ENCODE data around the gene HYI. TPM values are rescaled to one million over a fixed set of nuclear protein-coding genes. Genes with fewer than 3 reads are reported as not detected.
"Not testable (repeated sequence)": the region's sequence is repeated elsewhere in the genome, so short reads cannot be mapped to it uniquely, and the experiment has no call there.

HYI gene
- total and polyA plus RNA-seq, 8 donors, result 24.4 to 173 (median 59.6) TPM

DNA sequence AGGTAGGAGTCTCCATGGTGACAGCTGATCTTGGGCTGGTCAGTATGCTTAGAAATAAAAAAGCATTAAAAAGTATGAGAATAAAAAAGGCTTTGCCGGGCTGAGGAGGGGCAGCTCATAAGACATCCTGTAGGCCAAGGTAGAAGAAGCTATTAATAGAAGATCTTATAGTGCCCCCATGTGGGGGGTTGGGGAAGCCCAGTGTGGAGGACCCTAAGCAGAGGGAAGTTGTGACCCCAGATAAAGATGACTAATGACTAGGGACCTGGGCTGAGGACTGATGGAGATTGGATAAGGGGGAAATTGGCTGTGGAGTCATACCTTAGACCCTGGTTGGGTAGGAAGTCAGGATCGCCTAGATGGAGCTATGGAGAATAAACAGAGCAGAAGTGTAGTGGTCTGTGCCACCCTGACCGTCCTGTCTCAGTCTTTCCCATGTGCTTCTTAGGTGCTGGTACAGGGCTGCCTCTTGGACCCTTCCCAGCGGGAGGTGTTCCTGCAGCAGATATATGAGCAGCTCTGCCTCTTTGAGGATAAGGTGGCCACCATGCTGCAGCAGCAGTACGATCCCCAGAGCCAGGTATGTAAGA is 39.0 kb downstream of the HYI start:
- peaks cover 39 to 71% (median 68%) of the 10 kb centered on the region in 4 donors for H3K36me3 ChIP-seq
- no peak overlapping the region for H3K27ac ChIP-seq
- peak; percentile 67 to 78 for DNase-seq
- TF ChIP-seq CTCF (IDR thresholded peaks at IDR 0.05) (peak in 4 of 7 experiments; percentile 58 to 69 (median 60)), EP300 (IDR thresholded peaks at IDR 0.05) (no peak), POLR2AphosphoS5 (IDR thresholded peaks at IDR 0.05) (peak in 1 of 3 donors; percentile 42), POLR2A (IDR thresholded peaks at IDR 0.05) (no peak)
- H3K9me3 ChIP-seq, result no peaks in the 10 kb centered on the region
- no peaks in the 10 kb centered on the region for H3K27me3 ChIP-seq
- H3K4me1 ChIP-seq, result no peaks in the 10 kb centered on the region
- intact Hi-C loops (cut with DNase I; ENCODE audit: low total_unique reads), result loop anchor here (10.0 kb wide), 1 partner anchor 190 kb away; no protein-coding TSS in a partner anchor
- 73 to 85% (median 82%) methylated on average over 5 of the region's 5 CpGs for WGBS, 5 donors
- no peak overlapping the region for H3K4me3 ChIP-seq

- H3K27ac ChIP-seq, H3K27me3 ChIP-seq, H3K4me3 ChIP-seq, DNase-seq, H3K9me3 ChIP-seq, H3K4me1 ChIP-seq: not testable (repeated sequence)
- intact Hi-C loops (cut with DNase I; ENCODE audit: low total_unique reads), result loop anchor here (10.0 kb wide), 1 partner anchor 189 kb away; no protein-coding TSS in a partner anchor
- 93 to 100% (median 96%) methylated on average over 1 of the region's 1 CpG for WGBS, 5 donors
- peaks cover 27 to 71% (median 68%) of the 10 kb centered on the region in 4 donors for H3K36me3 ChIP-seq
These were observed 40.3 kb downstream of the HYI start for GRCh38 chr1:43413426-43413825.

- no peak for TF ChIP-seq POLR2A (IDR thresholded peaks at IDR 0.05)
- no peak for TF ChIP-seq POLR2AphosphoS5 (IDR thresholded peaks at IDR 0.05)
- no peak for TF ChIP-seq EP300 (IDR thresholded peaks at IDR 0.05)
- no peak for TF ChIP-seq CTCF (IDR thresholded peaks at IDR 0.05)
- Histone ChIP-seq H3K4me1 (no peaks in the 10 kb centered on the region), H3K4me3 (no peak overlapping the region), H3K27me3 (no peaks in the 10 kb centered on the region), H3K9me3 (no peaks in the 10 kb centered on the region), H3K27ac (no peak overlapping the region), H3K36me3 (peaks cover 24 to 70% (median 68%) of the 10 kb centered on the region in 4 donors)
- 69 to 94% (median 89%) methylated on average over 3 of the region's 3 CpGs for WGBS, 5 donors
- DNase-seq, result no peak
- intact Hi-C loops (cut with DNase I; ENCODE audit: low total_unique reads), result loop anchor here (10.0 kb wide), 1 partner anchor 186 kb away; no protein-coding TSS in a partner anchor
These were observed 43.2 kb downstream of the HYI start for GRCh38 chr1:43410571-43410970.

- Histone ChIP-seq H3K4me1 (peaks cover 0 to 9% (median 3%) of the 10 kb centered on the region in 4 donors), H3K4me3 (no peak overlapping the region), H3K27me3 (no peaks in the 10 kb centered on the region), H3K9me3 (no peaks in the 10 kb centered on the region), H3K36me3 (peaks cover 42 to 81% (median 79%) of the 10 kb centered on the region in 4 donors), H3K27ac (no peak overlapping the region)
- intact Hi-C loops (cut with DNase I; ENCODE audit: low total_unique reads), result no loop called here
- TF ChIP-seq EP300 (IDR thresholded peaks at IDR 0.05) (no peak), CTCF (IDR thresholded peaks at IDR 0.05) (no peak), POLR2AphosphoS5 (IDR thresholded peaks at IDR 0.05) (no peak), POLR2A (IDR thresholded peaks at IDR 0.05) (no peak)
- no peak for DNase-seq
- 77 to 87% (median 79%) methylated on average over 2 of the region's 2 CpGs for WGBS, 5 donors
These were observed 47.9 kb downstream of the HYI start for GRCh38 chr1:43405876-43406234.

DNA sequence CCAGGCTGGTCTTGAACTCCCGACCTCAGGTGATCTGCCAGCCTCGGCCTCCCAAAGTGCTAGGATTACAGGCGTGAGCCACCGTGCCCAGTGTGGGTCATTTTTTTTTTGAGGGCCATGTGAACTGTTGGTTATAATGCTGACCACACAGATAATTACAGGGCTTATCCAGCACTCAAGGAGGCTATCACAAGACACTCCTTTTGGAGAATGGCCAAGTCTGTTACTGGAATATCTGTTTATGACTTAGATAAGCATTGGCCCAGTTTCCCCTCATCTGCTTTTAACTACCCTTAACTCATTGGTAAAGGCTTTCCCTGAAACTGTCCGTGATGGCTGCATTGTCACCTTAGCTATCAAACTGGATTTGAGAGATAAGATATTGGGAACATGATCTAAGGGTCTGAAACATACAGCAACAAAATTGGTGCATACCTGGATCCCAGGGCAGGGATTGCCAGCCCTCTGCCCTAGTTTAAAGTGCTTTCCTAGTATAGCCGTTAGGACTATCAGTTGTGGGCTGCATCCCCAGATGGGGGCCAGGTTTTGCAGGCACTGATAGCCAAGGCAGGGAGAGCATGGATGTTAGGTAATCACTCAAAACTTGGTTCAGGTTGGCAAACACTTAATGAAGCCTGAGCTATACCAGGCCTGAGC is 48.4 kb downstream of the HYI start:
- WGBS, 5 donors, result 77 to 85% (median 81%) methylated on average over 6 of the region's 6 CpGs
- Histone ChIP-seq H3K9me3 (no peaks in the 10 kb centered on the region), H3K27me3 (no peaks in the 10 kb centered on the region), H3K4me3 (no peak overlapping the region), H3K36me3 (peaks cover 42 to 78% (median 76%) of the 10 kb centered on the region in 4 donors), H3K27ac (no peak overlapping the region), H3K4me1 (peaks cover 0 to 9% (median 3%) of the 10 kb centered on the region in 4 donors)
- intact Hi-C loops (cut with DNase I; ENCODE audit: low total_unique reads), result no loop called here
- TF ChIP-seq POLR2A (IDR thresholded peaks at IDR 0.05) (no peak), POLR2AphosphoS5 (IDR thresholded peaks at IDR 0.05) (no peak), EP300 (IDR thresholded peaks at IDR 0.05) (no peak), CTCF (IDR thresholded peaks at IDR 0.05) (no peak)
- DNase-seq, result no peak
